RWPE2 (cell line): ENCODE results near the gene ALG6.
"Not testable (repeated sequence)": the region's sequence is repeated elsewhere in the genome, so short reads cannot be mapped to it uniquely, and the experiment has no call there.

Experiments used
- ATAC-seq: fragments of 200-7000 bp; cut with Tn5 transposase; 3 replicates; pipeline ENCODE4 v1.9.1; 2021; ENCODE audit warnings: low read depth
- DNase-seq: peaks from one replicate; pipeline ENCODE4 v3.0.0-alpha.2; 2020; ENCODE audit warnings: low spot score
- H3K27ac ChIP-seq: fragments of 450-650 bp; 2 replicates; pipeline ENCODE4 v1.5.1; 2017; ENCODE audit warnings: mild to moderate bottlenecking; ENCODE audit not compliant: poor library complexity, severe bottlenecking
- H3K27me3 ChIP-seq: fragments of 250-450 bp; sonication (Bioruptor Pico); 2 replicates; pipeline ENCODE4 v1.5.1; 2021; ENCODE audit warnings: mild to moderate bottlenecking, moderate library complexity; ENCODE audit not compliant: insufficient read depth, poor library complexity, severe bottlenecking
- H3K36me3 ChIP-seq: fragments of 250-450 bp; sonication (Bioruptor Pico); 2 replicates; pipeline ENCODE4 v1.5.1; 2020; ENCODE audit warnings: low read depth, mild to moderate bottlenecking, moderate library complexity
- H3K4me1 ChIP-seq: fragments of 250-450 bp; sonication (Bioruptor Pico); 2 replicates; pipeline ENCODE4 v1.5.1; 2021; ENCODE audit warnings: mild to moderate bottlenecking, moderate library complexity; ENCODE audit not compliant: insufficient read depth, poor library complexity, severe bottlenecking
- H3K4me3 ChIP-seq: fragments of 250-450 bp; sonication (Bioruptor Pico); 2 replicates; pipeline ENCODE4 v1.5.1; 2021; ENCODE audit warnings: mild to moderate bottlenecking, moderate library complexity; ENCODE audit not compliant: severe bottlenecking
- H3K9me3 ChIP-seq: fragments of 250-450 bp; sonication (Bioruptor Pico); 2 replicates; pipeline ENCODE4 v1.5.1; 2021; ENCODE audit warnings: mild to moderate bottlenecking, moderate library complexity; ENCODE audit not compliant: severe bottlenecking
- CTCF ChIP-seq: fragments of 450-650 bp; IDR thresholded peaks from one replicate; pipeline ENCODE4 v1.5.1; 2017; ENCODE audit warnings: mild to moderate bottlenecking, moderate library complexity; ENCODE audit not compliant: poor library complexity, severe bottlenecking

Gene ALG6

GRCh38 chr1:63461661-63462230 is 94.3 kb downstream of the ALG6 start:
- DNase-seq: no peak
- peaks cover 10% of the 10 kb centered on the region for H3K9me3 ChIP-seq
- no peak for TF ChIP-seq CTCF
- peaks cover 7% of the 10 kb centered on the region for H3K4me1 ChIP-seq
- H3K36me3 ChIP-seq: peaks cover 14% of the 10 kb centered on the region
- no peaks in the 10 kb centered on the region for H3K27me3 ChIP-seq
- no peak for ATAC-seq
- no peak overlapping the region for H3K27ac ChIP-seq
- H3K4me3 ChIP-seq: no peak overlapping the region

- ATAC-seq: peak; percentile 76
- no peak overlapping the region for H3K4me3 ChIP-seq
- no peak for TF ChIP-seq CTCF
- peaks cover 10% of the 10 kb centered on the region for H3K9me3 ChIP-seq
- H3K27me3 ChIP-seq: no peaks in the 10 kb centered on the region
- no peak overlapping the region for H3K27ac ChIP-seq
- no peak for DNase-seq
- H3K36me3 ChIP-seq: peaks cover 14% of the 10 kb centered on the region
- H3K4me1 ChIP-seq: peaks cover 7% of the 10 kb centered on the region
Observed at GRCh38 chr1:63463248-63463647, 95.8 kb downstream of the ALG6 start.

GRCh38 chr1:63466181-63466580 is 98.8 kb downstream of the ALG6 start:
- DNase-seq: no peak
- no peak overlapping the region for H3K4me3 ChIP-seq
- peaks cover 10% of the 10 kb centered on the region for H3K9me3 ChIP-seq
- no peak for ATAC-seq
- peaks cover 14% of the 10 kb centered on the region for H3K36me3 ChIP-seq
- TF ChIP-seq CTCF: no peak
- H3K27me3 ChIP-seq: no peaks in the 10 kb centered on the region
- H3K4me1 ChIP-seq: peaks cover 7% of the 10 kb centered on the region
- no peak overlapping the region for H3K27ac ChIP-seq

- no peaks in the 10 kb centered on the region for H3K27me3 ChIP-seq
- H3K4me3 ChIP-seq: no peak overlapping the region
- peaks cover 8% of the 10 kb centered on the region for H3K9me3 ChIP-seq
- TF ChIP-seq CTCF: no peak
- H3K4me1 ChIP-seq: peaks cover 7% of the 10 kb centered on the region
- DNase-seq (no peak), ATAC-seq (peak; percentile 50; the same call in 2 of the 3 replicates)
- peaks cover 9% of the 10 kb centered on the region for H3K36me3 ChIP-seq
- H3K27ac ChIP-seq: no peak overlapping the region
Observed at GRCh38 chr1:63466759-63467158, 99.3 kb downstream of the ALG6 start.

GRCh38 chr1:63468683-63469082 is 101.3 kb downstream of the ALG6 start:
- not testable (repeated sequence) for H3K9me3 ChIP-seq, H3K27ac ChIP-seq, H3K36me3 ChIP-seq, H3K4me3 ChIP-seq, H3K27me3 ChIP-seq, ATAC-seq, DNase-seq, H3K4me1 ChIP-seq
